Ectodermal cell (in vitro differentiated cells): ENCODE results near the gene ZSCAN21.

Experiments used
- H3K27ac ChIP-seq: 2 replicates; pipeline ENCODE4 v1.7.0; 2013; ENCODE audit warnings: mild to moderate bottlenecking, low read depth, low read length; ENCODE audit not compliant: insufficient read depth, poor library complexity, severe bottlenecking
- H3K27me3 ChIP-seq: 2 replicates; pipeline ENCODE4 v1.7.0; 2013; ENCODE audit warnings: mild to moderate bottlenecking, low read length; ENCODE audit not compliant: insufficient read depth, control insufficient read depth, poor library complexity, severe bottlenecking
- H3K36me3 ChIP-seq: one replicate; pipeline ENCODE4 v1.7.0; 2013; ENCODE audit warnings: low read length; ENCODE audit not compliant: control insufficient read depth, insufficient read depth
- H3K4me1 ChIP-seq: one replicate; pipeline ENCODE4 v1.7.0; 2013; ENCODE audit warnings: low read length; ENCODE audit not compliant: control insufficient read depth, insufficient read depth
- H3K4me3 ChIP-seq: 2 replicates; pipeline ENCODE4 v1.7.0; 2013; ENCODE audit warnings: low read depth, low read length, control low read depth; ENCODE audit not compliant: insufficient read depth
- H3K9me3 ChIP-seq: 2 replicates; pipeline ENCODE4 v1.7.0; 2013; ENCODE audit warnings: mild to moderate bottlenecking, low read length, moderate library complexity; ENCODE audit not compliant: control insufficient read depth
- WGBS, 2 experiments: methylation state at CpG; one replicate each; pipeline ENCODE4 v1.1.7; 2013; ENCODE audit warnings: missing lambda C conversion rate in 2 of 2; 5-methylcytosine and 5-hydroxymethylcytosine counted together

Gene ZSCAN21

DNA sequence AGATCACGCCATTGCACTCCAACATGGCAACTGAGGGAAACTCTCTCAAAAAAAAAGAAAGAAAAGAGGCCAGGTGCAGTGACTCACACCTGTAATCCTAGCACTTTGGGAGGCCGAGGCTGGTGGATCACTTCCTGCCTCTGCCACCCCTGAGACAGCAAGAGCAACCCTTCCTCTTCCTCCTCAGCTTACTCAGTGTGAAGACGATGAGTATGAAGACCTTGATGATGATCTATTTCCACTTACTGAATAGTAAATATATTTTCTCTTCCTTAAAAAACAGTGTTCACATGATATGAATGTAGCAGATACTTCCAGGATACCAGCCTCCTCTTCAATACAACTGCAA lies 36.3 kb upstream of the ZSCAN21 start:
- Histone ChIP-seq H3K27me3 (no peaks in the 10 kb centered on the region), H3K9me3 (no peaks in the 10 kb centered on the region), H3K4me1 (peaks cover 4% of the 10 kb centered on the region), H3K36me3 (no peaks in the 10 kb centered on the region), H3K27ac (no peak overlapping the region), H3K4me3 (no peak overlapping the region)
- 81 to 83% methylated on average over 2 of the region's 3 CpGs for WGBS, 2 experiments

- peaks cover 4% of the 10 kb centered on the region for H3K4me1 ChIP-seq
- H3K27me3 ChIP-seq: no peaks in the 10 kb centered on the region
- peak within 1 kb of the TSS; percentile 67 for H3K4me3 ChIP-seq
- peaks cover 4% of the 10 kb centered on the region for H3K36me3 ChIP-seq
- 2% methylated on average over 67 to 70 of the region's 70 CpGs for WGBS, 2 experiments
- no peaks in the 10 kb centered on the region for H3K9me3 ChIP-seq
- H3K27ac ChIP-seq: peak within 1 kb of the TSS; percentile 52
Measured at GRCh38 chr7:100015232-100016214, 34.1 kb upstream of the ZSCAN21 start, which contains the start of gene ZKSCAN1. TSS of gene ZKSCAN1 (plus strand) at chr7:100015596. CDS start at chr7:100023507, 7,911 bp downstream.

DNA sequence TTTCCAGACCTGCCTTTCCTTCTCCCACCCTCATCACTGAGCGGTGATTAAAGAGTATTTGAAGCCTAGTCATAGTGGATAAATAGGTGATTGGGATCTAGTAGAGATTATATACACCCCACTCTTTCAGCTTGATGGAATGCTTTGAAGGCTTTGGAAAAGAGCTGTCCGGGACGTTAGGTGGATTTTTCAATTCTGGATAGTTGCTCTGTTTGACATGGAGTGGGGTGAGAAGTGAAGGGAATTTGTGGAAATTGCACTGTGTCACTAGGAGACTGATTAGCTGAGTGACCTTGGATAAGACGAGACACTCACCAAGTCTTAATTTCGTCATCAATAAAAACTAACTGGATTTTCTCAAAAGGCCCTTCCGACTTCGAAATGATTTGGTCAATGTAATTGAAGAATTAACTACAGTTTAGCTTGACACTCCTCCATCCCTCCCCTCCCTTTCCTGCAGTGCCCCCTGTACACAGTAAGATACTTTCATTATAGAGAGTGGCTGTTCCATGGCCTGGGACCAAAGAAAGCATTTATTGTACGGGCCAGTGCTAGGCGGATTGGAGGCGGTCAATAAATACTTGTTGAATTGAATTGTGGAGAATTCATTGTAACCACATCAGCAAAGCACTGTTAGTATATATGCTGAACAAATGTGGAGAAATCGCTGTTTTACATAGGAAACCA lies 33.2 kb upstream of the ZSCAN21 start:
- Histone ChIP-seq H3K4me3 (peak overlapping the region; percentile 67), H3K27ac (peak overlapping the region; percentile 52), H3K27me3 (no peaks in the 10 kb centered on the region), H3K9me3 (no peaks in the 10 kb centered on the region), H3K36me3 (peaks cover 4% of the 10 kb centered on the region), H3K4me1 (peaks cover 4% of the 10 kb centered on the region)
- 67 to 68% methylated on average over 10 of the region's 11 CpGs for WGBS, 2 experiments

DNA sequence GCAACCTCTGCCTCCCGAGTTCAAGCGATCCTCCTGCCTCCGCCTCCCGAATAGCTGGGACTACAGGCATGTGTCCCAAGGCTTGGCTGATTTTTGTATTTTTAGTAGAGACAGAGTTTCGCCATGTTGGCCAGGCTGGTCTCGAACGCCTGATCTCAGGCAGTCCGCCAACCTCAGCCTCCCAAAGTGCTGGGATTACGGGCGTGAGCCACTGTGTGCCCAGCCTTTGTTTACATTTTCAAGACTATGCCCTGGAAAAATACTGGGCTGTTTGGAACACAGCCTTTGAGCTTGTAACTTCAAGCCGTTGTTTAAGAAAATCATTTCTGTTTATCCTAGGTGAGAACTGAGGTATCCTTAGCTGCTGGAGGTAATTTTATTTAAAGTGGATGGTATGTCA lies 32.3 kb upstream of the ZSCAN21 start:
- Histone ChIP-seq H3K4me3 (no peak overlapping the region), H3K4me1 (peaks cover 4% of the 10 kb centered on the region), H3K27ac (no peak overlapping the region), H3K36me3 (peaks cover 4% of the 10 kb centered on the region), H3K27me3 (no peaks in the 10 kb centered on the region), H3K9me3 (no peaks in the 10 kb centered on the region)
- 93 to 96% methylated on average over 11 of the region's 11 CpGs for WGBS, 2 experiments

DNA sequence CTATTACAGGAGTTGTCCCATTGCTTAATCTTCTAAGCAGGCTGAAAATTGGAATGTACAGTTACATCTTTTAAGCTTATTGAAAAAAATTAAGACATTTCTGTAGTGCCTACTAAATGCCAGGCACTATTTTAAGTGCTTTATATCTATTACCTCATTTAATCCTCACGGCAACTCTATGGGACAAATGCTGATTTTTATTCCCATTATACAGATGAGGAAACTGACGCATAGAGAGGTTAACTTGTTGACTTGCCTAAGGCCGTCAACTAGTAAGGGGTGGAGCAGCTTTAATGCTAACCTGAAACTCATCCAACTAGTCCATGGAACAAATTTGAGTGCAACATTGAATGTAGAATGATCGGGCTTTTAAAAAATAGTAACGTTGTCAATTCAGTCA lies 31.7 kb upstream of the ZSCAN21 start:
- Histone ChIP-seq H3K27me3 (no peaks in the 10 kb centered on the region), H3K9me3 (no peaks in the 10 kb centered on the region), H3K4me1 (peaks cover 4% of the 10 kb centered on the region), H3K4me3 (no peak overlapping the region), H3K36me3 (peaks cover 10% of the 10 kb centered on the region), H3K27ac (no peak overlapping the region)
- 94 to 98% methylated on average over 5 of the region's 5 CpGs for WGBS, 2 experiments

GRCh38 chr7:100019908-100020307 lies 29.7 kb upstream of the ZSCAN21 start:
- Histone ChIP-seq H3K4me3 (no peak overlapping the region), H3K4me1 (peaks cover 4% of the 10 kb centered on the region), H3K27me3 (no peaks in the 10 kb centered on the region), H3K27ac (peak overlapping the region; percentile 11), H3K36me3 (peaks cover 27% of the 10 kb centered on the region), H3K9me3 (no peaks in the 10 kb centered on the region)
- 91 to 95% methylated on average over 7 of the region's 7 CpGs for WGBS, 2 experiments

GRCh38 chr7:100021297-100021696 lies 28.3 kb upstream of the ZSCAN21 start:
- Histone ChIP-seq H3K27me3 (no peaks in the 10 kb centered on the region), H3K9me3 (no peaks in the 10 kb centered on the region), H3K4me1 (peaks cover 4% of the 10 kb centered on the region), H3K36me3 (peaks cover 27% of the 10 kb centered on the region), H3K27ac (no peak overlapping the region), H3K4me3 (no peak overlapping the region)
- WGBS, 2 experiments: 98% methylated on average over 3 of the region's 3 CpGs

DNA sequence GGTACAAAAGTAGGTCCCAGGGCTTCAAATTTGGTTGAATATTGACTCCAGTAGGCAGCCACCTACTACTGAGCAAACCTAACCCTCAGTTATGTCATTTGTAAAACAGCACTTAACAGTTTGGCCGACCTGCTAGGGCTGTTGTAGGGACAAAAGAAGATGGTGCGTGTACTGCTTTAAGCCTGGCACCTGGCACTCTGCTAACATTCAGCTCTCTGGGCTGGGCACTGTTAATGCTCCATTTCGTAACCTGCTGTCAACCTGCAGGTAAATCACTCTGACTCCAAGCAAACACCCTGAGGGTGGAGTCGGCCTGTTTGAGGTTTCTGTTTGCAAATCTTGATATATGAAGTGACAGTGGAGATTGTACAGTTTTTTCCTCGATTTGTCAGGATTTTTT lies 27.0 kb upstream of the ZSCAN21 start:
- Histone ChIP-seq H3K27ac (no peak overlapping the region), H3K27me3 (no peaks in the 10 kb centered on the region), H3K4me3 (no peak overlapping the region), H3K36me3 (peaks cover 34% of the 10 kb centered on the region), H3K4me1 (no peaks in the 10 kb centered on the region), H3K9me3 (no peaks in the 10 kb centered on the region)
- WGBS, 2 experiments: 83 to 87% methylated on average over 5 of the region's 5 CpGs

DNA sequence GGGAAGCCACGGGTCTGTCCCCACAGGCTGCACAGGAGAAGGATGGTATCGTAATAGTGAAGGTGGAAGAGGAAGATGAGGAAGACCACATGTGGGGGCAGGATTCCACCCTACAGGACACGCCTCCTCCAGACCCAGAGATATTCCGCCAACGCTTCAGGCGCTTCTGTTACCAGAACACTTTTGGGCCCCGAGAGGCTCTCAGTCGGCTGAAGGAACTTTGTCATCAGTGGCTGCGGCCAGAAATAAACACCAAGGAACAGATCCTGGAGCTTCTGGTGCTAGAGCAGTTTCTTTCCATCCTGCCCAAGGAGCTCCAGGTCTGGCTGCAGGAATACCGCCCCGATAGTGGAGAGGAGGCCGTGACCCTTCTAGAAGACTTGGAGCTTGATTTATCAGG lies 26.0 kb upstream of the ZSCAN21 start:
- no peak overlapping the region for H3K27ac ChIP-seq
- H3K27me3 ChIP-seq: no peaks in the 10 kb centered on the region
- H3K4me1 ChIP-seq: no peaks in the 10 kb centered on the region
- 96 to 98% methylated on average over 12 of the region's 12 CpGs for WGBS, 2 experiments
- H3K36me3 ChIP-seq: peaks cover 34% of the 10 kb centered on the region
- H3K9me3 ChIP-seq: no peaks in the 10 kb centered on the region
- H3K4me3 ChIP-seq: no peak overlapping the region

- Histone ChIP-seq H3K4me1 (no peaks in the 10 kb centered on the region), H3K27me3 (no peaks in the 10 kb centered on the region), H3K9me3 (no peaks in the 10 kb centered on the region), H3K36me3 (peaks cover 31% of the 10 kb centered on the region), H3K4me3 (no peak overlapping the region), H3K27ac (no peak overlapping the region)
- WGBS, 2 experiments: 94 to 95% methylated on average over 12 of the region's 12 CpGs
Measured at GRCh38 chr7:100024020-100024619, 25.5 kb upstream of the ZSCAN21 start.
